ENCODE results near the gene ABR. TPM values are rescaled to one million over a fixed set of nuclear protein-coding genes. Genes with fewer than 3 reads are reported as not detected.

ABR gene
- total RNA-seq, 2 donors from 2014 or later: 80.7 to 82.7 TPM

DNA sequence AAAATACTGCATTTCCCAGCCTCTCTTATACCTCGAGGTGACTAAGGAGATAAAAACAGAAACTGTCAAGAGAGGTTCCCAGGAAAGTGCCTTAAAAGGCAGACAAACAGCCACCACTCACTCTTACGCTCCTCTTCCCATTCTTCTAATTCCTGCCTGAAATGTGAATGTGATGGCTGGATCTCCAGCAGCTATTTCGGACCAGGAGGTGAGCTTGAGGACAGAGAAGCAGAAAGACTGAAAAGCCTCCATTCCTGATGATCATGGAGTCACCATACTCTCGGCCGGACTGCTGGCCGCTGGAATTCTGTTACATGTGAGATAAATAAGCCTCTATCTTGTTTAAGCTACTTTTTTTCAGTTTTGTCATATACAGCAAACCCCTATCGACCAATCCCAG is 41.4 kb upstream of the ABR start:
- intact Hi-C loops (cut with DNase I): no loop called here
- no peaks in the 10 kb centered on the region for H3K27me3 ChIP-seq (replicated peaks; ENCODE audit: insufficient read depth)
- WGBS: 92% methylated on average over 7 of the region's 7 CpGs

DNA sequence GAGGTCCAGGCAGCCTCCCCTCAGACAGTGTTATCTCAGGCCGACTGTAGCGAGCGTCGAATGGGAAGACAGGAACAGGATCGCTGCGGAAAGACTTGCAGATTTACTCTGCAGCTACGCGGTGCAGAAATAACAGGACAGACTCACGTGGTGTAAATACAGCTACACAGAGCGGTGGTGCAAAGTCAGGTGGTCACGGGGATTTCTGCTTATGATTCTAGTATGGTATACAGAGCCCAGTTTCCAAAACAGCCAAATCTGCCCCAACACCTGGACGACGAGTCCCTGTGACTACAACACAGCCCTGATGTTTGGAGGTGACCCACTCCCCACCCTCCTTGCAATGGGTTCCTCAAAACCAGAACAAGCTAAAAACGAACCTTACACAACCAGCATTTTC is 40.6 kb upstream of the ABR start:
- no peaks in the 10 kb centered on the region for H3K27me3 ChIP-seq (replicated peaks; ENCODE audit: insufficient read depth)
- no peak overlapping the region for H3K4me3 ChIP-seq
- no peaks in the 10 kb centered on the region for H3K9me3 ChIP-seq
- no peak for DNase-seq (ENCODE audit: low spot score)
- H3K36me3 ChIP-seq: no peaks in the 10 kb centered on the region
- H3K4me1 ChIP-seq (replicated peaks): no peaks in the 10 kb centered on the region
- no peak overlapping the region for H3K27ac ChIP-seq
- WGBS: 68% methylated on average over 14 of the region's 14 CpGs
- no peak for TF ChIP-seq POLR2A (IDR thresholded peaks at IDR 0.05)
- no peak for TF ChIP-seq POLR2AphosphoS5 (IDR thresholded peaks at IDR 0.05)
- TF ChIP-seq, protein P1, sequence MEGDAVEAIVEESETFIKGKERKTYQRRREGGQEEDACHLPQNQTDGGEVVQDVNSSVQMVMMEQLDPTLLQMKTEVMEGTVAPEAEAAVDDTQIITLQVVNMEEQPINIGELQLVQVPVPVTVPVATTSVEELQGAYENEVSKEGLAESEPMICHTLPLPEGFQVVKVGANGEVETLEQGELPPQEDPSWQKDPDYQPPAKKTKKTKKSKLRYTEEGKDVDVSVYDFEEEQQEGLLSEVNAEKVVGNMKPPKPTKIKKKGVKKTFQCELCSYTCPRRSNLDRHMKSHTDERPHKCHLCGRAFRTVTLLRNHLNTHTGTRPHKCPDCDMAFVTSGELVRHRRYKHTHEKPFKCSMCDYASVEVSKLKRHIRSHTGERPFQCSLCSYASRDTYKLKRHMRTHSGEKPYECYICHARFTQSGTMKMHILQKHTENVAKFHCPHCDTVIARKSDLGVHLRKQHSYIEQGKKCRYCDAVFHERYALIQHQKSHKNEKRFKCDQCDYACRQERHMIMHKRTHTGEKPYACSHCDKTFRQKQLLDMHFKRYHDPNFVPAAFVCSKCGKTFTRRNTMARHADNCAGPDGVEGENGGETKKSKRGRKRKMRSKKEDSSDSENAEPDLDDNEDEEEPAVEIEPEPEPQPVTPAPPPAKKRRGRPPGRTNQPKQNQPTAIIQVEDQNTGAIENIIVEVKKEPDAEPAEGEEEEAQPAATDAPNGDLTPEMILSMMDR (IDR thresholded peaks at IDR 0.05): no peak
- intact Hi-C loops (cut with DNase I): no loop called here

More for the DNA sequence above, 41.4 kb upstream of the ABR start:
- no peak overlapping the region for H3K4me3 ChIP-seq
- TF ChIP-seq POLR2A (IDR thresholded peaks at IDR 0.05) (no peak), POLR2AphosphoS5 (IDR thresholded peaks at IDR 0.05) (no peak)
- TF ChIP-seq, protein P1 (IDR thresholded peaks at IDR 0.05): no peak
- H3K36me3 ChIP-seq: no peaks in the 10 kb centered on the region
- no peak for DNase-seq (ENCODE audit: low spot score)
- H3K9me3 ChIP-seq: no peaks in the 10 kb centered on the region
- H3K27ac ChIP-seq: no peak overlapping the region
- H3K4me1 ChIP-seq (replicated peaks): no peaks in the 10 kb centered on the region

DNA sequence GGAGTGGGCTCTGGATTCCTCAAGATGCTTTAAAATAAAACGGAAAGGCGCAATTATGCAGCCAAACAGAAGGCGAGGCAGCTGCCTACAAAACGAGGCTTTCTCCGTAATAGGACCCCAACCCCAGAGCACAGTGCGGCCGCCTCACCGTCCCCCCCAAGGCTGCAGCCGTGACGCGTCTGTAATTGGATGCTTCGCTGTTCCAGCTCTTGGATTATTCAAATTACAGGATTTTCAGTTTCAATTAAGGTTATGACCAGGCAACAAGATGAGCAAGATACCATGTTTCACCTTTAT is 37.3 kb upstream of the ABR start:
- Histone ChIP-seq H3K27me3 (replicated peaks; ENCODE audit: insufficient read depth) (no peaks in the 10 kb centered on the region), H3K27ac (no peak overlapping the region), H3K4me1 (replicated peaks) (no peaks in the 10 kb centered on the region), H3K36me3 (no peaks in the 10 kb centered on the region), H3K4me3 (no peak overlapping the region), H3K9me3 (no peaks in the 10 kb centered on the region)
- DNase-seq (ENCODE audit: low spot score): no peak
- TF ChIP-seq POLR2A (IDR thresholded peaks at IDR 0.05): no peak
- TF ChIP-seq, protein P1 (IDR thresholded peaks at IDR 0.05): no peak
- TF ChIP-seq POLR2AphosphoS5 (IDR thresholded peaks at IDR 0.05): no peak
- intact Hi-C loops (cut with DNase I): no loop called here
- WGBS: 60% methylated on average over 12 of the region's 12 CpGs

DNA sequence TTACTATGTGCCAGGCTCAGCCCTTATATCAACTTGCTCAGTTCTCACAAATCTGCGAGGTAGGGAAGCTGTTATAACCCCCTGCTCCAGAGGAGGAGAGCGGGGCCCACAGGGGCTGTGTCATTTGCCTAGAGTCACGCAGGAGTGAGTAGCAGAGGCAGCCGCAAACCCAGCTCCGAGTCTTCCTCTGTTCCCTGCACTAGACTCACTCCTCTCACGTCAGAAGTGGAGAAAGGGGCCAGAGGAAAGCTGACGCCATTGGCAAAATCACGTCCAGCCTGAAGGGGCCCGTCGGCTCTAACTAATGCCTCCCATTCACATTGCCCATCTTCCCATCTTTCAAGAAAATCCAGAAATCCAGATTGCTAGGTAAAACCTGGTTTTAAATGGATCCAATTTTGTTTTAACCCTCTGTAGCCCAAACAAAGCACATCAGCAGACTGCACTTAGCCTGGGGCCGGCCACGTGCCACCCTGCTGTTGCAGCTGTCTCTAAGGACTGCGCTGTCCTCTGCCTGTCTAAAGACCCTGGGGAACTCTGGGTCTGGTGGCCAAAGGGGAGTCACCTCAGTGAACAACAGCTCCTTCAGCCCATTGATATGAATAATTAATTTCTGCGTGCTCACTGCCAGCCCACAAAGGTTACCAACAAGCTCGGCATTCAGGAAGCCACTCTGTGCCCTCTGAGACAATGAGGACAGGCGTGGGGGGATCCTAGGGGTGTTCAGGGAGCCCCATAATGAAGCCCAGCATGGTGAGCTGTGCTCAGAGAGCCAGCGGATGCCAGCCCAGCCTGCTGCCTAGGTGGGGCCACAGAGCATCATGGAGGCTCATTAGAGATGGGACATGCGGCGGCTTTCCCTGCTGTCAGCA is 36.7 kb upstream of the ABR start:
- Histone ChIP-seq H3K27ac (no peak overlapping the region), H3K4me1 (replicated peaks) (no peaks in the 10 kb centered on the region), H3K27me3 (replicated peaks; ENCODE audit: insufficient read depth) (no peaks in the 10 kb centered on the region), H3K9me3 (no peaks in the 10 kb centered on the region), H3K36me3 (no peaks in the 10 kb centered on the region), H3K4me3 (no peak overlapping the region)
- no peak for DNase-seq (ENCODE audit: low spot score)
- TF ChIP-seq POLR2AphosphoS5 (IDR thresholded peaks at IDR 0.05): no peak
- no peak for TF ChIP-seq POLR2A (IDR thresholded peaks at IDR 0.05)
- TF ChIP-seq, protein P1 (IDR thresholded peaks at IDR 0.05): no peak
- 67% methylated on average over 19 of the region's 19 CpGs for WGBS
- intact Hi-C loops (cut with DNase I): no loop called here

DNA sequence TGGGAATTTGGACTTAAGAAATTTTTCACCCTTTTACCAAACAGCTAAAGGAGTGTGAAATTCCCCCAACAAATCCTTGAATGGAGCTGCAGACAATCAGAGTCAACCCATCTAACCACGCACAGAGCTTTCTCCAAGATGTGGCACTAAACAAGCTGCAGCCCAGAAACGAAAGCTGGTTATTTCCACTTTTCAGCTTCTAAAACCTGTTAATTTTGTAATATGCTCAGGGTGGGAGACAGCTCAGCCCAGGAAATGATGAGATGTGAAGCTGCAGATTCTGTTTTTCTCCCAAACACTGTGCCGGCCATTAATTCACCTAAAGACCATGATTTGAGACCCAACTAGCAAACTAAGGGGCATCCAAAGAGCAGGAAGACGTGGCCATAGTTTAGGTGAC is 33.2 kb upstream of the ABR start:
- no peaks in the 10 kb centered on the region for H3K9me3 ChIP-seq
- H3K27me3 ChIP-seq (replicated peaks; ENCODE audit: insufficient read depth): no peaks in the 10 kb centered on the region
- TF ChIP-seq, protein P1 (IDR thresholded peaks at IDR 0.05): no peak
- no peak for TF ChIP-seq POLR2AphosphoS5 (IDR thresholded peaks at IDR 0.05)
- DNase-seq (ENCODE audit: low spot score): no peak
- no peak overlapping the region for H3K4me3 ChIP-seq
- no peaks in the 10 kb centered on the region for H3K4me1 ChIP-seq (replicated peaks)
- WGBS: 57% methylated on average over 4 of the region's 4 CpGs
- intact Hi-C loops (cut with DNase I): no loop called here
- no peak overlapping the region for H3K27ac ChIP-seq
- no peaks in the 10 kb centered on the region for H3K36me3 ChIP-seq

Measured in prostate gland (tissue), 2 donors.